NCI-H187 treated with DMSO at 0.1 percent for 48 hours (cell line): ENCODE measurements around the gene PSMD1.
"Not testable (repeated sequence)": the region's sequence is repeated elsewhere in the genome, so short reads cannot be mapped to it uniquely, and the experiment has no call there.

Source experiments
- DNase-seq: peaks from one replicate; lab custom pipeline; 2025; lab: John Stamatoyannopoulos, UW

Gene PSMD1

GRCh38 chr2:231117148-231117547, 60.5 kb downstream of the PSMD1 start:
- DNase-seq = no peak

- DNase-seq = no peak
Measured at GRCh38 chr2:231117922-231118613, 61.4 kb downstream of the PSMD1 start.

DNA sequence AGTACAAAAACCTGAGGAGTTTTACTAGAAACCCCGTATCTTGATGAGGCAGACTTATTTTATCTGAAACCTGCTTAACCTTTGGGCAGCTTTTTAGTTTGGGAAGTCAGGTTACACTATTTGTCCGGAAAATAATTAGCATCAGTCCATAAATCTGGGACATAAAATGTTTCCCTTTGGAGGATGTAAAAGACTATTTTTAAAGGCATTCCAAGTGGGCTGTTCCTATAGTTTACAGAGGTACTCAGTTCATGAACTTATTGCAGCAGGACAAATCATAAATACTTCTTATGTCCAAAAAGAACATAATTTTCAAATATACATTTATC, 61.9 kb downstream of the PSMD1 start:
- DNase-seq = no peak

GRCh38 chr2:231123362-231123898, 66.8 kb downstream of the PSMD1 start:
- no peak for DNase-seq

DNA sequence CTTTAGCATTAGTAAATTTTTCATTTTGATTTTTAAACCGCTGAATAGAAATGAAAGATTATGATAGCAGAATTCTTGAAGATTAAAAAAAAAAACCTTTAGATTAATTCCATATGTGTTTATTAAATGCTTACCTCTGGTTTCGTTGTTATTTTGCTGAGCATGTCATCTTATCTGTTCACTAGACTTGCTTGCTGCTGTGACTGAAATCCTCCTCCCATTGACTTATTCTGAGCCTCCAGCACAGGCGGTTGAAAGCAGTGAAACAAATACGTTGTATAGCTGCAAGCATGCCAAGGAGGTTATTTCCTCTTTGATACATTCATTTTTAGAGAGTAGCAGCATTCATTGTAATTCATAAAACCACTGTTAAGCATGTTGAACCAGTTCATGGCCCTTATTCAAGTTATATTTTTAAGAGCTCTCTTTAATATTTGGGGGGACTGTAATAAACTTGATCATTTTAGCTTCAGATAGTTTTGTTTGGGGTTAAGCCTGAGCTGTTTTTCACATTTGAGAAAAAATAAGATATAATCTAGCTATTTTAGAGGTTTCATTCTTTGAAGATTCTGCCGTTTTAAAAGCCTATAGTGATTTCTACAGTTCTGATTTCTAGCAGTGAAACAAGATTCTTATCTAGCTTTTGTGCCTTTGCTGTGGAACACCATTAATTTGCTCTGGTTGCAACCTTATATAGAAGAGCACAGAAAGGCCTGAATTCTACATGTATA, 68.3 kb downstream of the PSMD1 start, which contains the start of gene HTR2B:
Gene HTR2B (minus strand): TSS at position 205 of the 731 bp plus-strand sequence. CDS start 1,278 bp downstream, outside the sequence.
- no peak for DNase-seq

DNA sequence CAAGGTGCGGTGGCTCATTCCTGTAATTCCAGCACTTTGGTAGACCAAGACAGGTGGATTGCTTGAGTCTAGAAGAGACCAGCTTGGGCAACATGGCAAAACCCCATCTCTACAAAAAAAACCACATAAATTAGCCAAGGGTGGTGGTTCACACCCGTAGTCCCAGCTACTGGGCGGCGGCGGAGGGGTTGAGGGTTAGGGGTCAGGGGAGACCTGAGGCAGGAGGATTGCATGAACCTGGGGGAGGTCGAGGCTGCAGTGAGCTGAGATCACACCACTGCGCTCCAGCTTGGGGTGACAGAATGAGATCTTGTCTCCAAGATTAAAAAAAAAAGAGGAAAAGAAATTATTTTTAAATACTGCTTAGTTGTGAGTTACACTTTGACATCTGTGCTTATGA, 69.5 kb downstream of the PSMD1 start:
- DNase-seq = no peak

- DNase-seq = no peak
Measured at GRCh38 chr2:231127480-231127879, 70.8 kb downstream of the PSMD1 start.

DNA sequence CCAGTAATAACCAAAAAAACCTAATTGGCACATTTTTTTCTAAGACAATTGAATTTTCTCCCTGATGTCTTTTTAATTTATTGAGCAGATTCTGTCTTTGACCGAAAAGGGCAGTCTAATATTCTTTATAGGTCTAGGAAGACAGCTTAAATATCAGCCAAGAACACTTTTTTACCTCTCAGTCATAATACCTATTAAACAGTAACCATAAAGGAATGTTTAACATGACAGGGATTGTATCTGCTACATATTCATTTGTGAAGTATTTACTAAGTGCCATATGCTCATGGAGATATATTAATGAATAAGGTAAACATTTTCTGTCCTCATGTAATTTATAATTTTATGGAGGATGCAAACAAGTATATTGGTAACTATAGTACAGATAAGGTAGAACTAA, 71.3 kb downstream of the PSMD1 start:
- no peak for DNase-seq

DNA sequence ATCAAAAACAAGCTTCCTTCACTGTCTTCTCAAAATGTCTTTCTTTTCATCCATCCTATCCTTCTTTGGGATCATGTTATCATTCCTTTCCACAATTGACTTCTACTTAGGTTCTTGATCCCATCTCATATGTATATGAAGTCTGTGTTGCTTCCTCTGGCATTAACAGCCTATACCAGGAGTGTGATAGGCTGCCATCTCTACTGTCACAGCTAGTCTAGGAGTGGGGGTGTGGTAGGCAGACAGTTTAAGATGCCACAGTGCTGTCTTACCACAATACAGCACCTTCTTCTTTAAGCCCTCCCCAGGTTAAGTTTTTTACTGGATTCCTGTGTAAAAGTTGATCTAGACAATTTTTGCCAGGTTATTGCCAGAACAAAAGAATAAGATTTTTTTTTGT, 71.9 kb downstream of the PSMD1 start:
- DNase-seq = no peak

- DNase-seq = no peak
Measured at GRCh38 chr2:231129216-231129615, 72.5 kb downstream of the PSMD1 start.

DNA sequence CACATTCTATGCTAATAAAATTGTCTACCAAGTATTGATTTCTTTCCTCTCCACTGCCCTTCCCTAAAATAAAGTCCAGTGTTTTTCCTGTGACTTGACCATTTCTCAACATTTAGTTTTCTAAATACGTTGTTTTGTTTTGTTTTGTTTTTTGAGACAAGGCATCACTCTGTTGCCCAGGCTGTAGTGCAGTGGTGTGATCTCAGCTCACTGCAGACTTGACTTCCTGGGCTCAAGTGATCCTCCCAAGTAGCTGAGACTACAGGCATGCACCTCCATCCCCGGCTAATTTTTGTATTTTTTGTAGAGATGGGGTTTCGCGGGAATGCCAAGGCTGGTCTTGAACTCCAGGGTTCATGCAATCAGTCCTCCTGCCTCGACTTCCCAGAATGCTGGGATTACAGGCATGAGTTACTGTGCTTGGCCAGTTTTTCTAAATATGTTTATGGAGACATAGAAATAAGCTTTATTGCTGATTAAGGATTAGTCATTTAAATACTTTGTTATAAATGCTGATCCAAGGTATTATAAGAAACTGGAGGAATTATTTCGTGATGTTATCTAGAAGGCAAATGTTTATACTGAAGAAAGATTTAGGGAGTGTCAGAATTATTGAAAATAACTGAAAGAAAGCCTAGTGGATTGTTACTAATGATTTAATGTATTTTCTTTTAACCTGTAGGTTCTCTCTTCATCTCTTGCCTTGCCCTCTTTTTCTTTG, 73.8 kb downstream of the PSMD1 start:
- no peak for DNase-seq

- DNase-seq = no peak
Measured at GRCh38 chr2:231132129-231132528, 75.5 kb downstream of the PSMD1 start.

- DNase-seq = no peak
Measured at GRCh38 chr2:231133365-231134099, 76.9 kb downstream of the PSMD1 start.

DNA sequence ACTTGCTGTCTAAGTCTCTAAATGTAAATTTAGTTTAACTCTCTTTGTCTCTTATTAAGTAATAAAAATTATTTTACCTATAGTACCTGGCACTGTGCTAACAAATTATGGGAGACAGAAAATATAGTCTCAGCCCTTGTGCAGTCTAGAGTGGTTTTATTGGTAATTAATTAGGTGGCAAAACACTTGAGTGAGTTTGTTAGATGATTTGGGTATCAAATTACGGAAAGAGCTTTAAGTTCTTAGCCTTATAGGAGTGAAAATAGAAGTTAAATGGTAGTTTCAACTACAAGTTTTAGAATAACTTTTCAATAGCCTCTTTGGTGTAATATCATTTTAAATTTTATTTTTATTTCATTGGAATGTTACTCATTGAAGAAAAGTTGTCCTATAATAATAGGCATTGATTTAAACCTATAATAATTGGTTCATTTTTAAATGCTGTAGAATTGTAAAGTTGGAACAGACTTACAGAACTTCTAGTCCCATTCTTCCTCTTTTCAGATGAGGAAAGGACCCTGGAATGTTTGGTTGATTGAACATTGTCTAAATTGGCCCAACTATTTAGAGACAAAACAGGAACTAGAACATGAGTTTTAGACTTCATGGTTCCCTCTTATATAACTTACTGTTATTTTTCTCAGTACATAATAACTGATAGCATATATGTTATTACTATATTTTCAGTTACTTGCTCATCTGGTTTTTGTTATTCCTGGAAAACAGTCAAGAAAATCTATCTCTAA, 78.4 kb downstream of the PSMD1 start:
- no peak for DNase-seq

GRCh38 chr2:231138699-231139098, 82.0 kb downstream of the PSMD1 start:
- no peak for DNase-seq

DNA sequence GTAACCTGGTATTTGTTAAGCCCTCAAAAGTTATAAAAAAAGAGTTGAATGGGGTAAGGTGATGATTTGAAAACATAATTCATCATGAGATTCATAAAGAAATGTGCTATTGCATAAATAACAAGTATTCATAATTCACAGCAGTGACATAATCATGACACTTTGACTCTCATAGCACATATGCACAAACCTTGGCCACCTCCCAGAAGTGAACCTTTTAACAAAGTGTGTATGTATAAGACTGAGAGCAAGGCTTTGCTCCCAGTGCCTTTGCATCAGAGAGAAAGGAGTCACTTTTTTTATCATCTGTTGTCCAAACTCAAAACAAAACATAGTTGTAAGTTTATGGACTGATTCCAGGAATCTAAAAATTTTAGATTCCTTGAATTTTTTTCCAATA, 83.1 kb downstream of the PSMD1 start:
- no peak for DNase-seq

GRCh38 chr2:231140808-231141207, 84.1 kb downstream of the PSMD1 start:
- not testable (repeated sequence) for DNase-seq

- no peak for DNase-seq
Measured at GRCh38 chr2:231144896-231145295, 88.2 kb downstream of the PSMD1 start.

- no peak for DNase-seq
Measured at GRCh38 chr2:231146665-231147064, 90.0 kb downstream of the PSMD1 start.

DNA sequence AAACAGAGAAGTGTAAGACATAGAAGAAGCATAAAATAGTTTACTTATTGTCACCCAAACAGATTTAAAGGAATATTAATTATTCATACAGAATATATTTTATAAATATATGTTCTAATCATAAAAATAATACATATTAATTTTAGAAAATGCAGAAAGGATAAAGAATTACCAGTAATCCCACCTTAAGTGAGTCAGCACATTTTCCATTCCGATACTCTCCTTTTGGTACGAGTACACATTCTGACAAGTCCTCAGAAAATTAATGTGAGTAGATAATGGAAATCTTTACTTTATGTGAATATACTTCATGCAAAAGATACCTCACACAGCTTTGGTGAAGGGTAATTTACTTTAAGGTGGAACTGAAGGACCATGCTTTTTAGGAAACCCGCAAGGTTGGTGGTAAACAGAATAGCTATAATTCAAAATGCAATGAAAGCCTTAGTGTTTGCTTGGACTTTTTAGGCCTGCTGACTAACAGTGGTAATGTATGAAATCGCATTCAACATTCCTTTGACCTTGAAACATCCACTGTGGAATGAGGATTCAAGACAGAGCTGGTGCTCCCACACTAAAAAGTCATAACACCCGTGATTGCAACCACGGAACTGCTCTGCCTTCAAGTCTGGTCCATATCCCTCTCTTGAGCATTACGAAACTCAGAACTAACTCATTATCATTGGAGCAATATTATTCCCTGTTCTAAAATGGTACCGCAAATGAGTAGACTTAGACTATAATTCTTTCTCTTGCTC, 96.3 kb downstream of the PSMD1 start:
- no peak for DNase-seq

- no peak for DNase-seq
Measured at GRCh38 chr2:231159306-231159705, 102.6 kb downstream of the PSMD1 start.
